GM12874 (cell line): ENCODE results near the gene CDC42BPB.

ENCODE experiments used
- TF ChIP-seq, protein P1 (sequence below): IDR thresholded peaks from 2 replicates; pipeline ENCODE4 v1.5.1; 2011; ENCODE audit warnings: low read depth, mild to moderate bottlenecking, control low read depth, low read length, moderate library complexity; ENCODE audit not compliant: insufficient read depth

Gene CDC42BPB, protein sequence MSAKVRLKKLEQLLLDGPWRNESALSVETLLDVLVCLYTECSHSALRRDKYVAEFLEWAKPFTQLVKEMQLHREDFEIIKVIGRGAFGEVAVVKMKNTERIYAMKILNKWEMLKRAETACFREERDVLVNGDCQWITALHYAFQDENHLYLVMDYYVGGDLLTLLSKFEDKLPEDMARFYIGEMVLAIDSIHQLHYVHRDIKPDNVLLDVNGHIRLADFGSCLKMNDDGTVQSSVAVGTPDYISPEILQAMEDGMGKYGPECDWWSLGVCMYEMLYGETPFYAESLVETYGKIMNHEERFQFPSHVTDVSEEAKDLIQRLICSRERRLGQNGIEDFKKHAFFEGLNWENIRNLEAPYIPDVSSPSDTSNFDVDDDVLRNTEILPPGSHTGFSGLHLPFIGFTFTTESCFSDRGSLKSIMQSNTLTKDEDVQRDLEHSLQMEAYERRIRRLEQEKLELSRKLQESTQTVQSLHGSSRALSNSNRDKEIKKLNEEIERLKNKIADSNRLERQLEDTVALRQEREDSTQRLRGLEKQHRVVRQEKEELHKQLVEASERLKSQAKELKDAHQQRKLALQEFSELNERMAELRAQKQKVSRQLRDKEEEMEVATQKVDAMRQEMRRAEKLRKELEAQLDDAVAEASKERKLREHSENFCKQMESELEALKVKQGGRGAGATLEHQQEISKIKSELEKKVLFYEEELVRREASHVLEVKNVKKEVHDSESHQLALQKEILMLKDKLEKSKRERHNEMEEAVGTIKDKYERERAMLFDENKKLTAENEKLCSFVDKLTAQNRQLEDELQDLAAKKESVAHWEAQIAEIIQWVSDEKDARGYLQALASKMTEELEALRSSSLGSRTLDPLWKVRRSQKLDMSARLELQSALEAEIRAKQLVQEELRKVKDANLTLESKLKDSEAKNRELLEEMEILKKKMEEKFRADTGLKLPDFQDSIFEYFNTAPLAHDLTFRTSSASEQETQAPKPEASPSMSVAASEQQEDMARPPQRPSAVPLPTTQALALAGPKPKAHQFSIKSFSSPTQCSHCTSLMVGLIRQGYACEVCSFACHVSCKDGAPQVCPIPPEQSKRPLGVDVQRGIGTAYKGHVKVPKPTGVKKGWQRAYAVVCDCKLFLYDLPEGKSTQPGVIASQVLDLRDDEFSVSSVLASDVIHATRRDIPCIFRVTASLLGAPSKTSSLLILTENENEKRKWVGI (N-terminal part only)

DNA sequence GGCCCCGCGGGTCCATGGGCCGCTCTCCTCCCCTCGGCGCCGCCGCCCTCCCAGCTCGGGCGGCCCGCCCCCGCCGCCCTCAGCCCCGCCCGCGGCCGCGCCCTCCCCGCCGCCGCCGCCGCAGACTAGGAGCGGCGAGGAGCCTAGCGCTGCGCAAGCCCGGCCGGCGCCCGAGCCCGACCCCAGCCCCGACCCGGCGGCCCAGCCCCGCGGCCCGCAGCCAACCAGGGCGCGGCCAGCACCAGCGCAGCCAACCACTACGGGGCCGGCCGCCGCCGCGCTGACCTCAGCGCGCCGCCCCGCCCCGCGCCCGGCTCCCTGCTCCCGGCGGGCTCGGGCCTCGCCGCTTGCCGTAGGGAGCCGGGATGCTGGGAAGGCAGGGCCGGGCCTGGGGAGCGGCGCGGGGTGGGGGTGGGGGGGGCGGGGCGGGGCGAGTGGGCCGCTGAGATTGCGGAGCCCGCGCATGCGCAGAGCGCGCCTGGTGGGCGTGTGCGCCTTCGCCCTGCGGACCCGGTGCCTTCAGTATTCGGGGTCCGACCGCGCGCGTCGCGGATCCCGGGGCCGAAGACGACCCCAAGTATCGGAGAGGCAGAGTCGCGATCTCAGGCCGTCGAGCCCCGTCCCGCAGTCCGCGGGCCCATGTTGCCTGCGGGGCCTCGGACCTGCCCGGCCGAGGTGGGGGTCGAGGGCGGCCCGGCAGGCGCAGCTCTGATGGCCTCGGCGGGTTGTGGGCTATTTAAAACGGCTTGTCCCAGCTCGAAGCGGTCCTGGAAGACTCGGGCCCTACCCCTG, at the start of gene CDC42BPB:
Gene CDC42BPB (minus strand): TSS at position 178 of the 792 bp plus-strand sequence. CDS start 376 bp downstream, outside the sequence.
- TF ChIP-seq, protein P1, sequence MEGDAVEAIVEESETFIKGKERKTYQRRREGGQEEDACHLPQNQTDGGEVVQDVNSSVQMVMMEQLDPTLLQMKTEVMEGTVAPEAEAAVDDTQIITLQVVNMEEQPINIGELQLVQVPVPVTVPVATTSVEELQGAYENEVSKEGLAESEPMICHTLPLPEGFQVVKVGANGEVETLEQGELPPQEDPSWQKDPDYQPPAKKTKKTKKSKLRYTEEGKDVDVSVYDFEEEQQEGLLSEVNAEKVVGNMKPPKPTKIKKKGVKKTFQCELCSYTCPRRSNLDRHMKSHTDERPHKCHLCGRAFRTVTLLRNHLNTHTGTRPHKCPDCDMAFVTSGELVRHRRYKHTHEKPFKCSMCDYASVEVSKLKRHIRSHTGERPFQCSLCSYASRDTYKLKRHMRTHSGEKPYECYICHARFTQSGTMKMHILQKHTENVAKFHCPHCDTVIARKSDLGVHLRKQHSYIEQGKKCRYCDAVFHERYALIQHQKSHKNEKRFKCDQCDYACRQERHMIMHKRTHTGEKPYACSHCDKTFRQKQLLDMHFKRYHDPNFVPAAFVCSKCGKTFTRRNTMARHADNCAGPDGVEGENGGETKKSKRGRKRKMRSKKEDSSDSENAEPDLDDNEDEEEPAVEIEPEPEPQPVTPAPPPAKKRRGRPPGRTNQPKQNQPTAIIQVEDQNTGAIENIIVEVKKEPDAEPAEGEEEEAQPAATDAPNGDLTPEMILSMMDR = no peak

DNA sequence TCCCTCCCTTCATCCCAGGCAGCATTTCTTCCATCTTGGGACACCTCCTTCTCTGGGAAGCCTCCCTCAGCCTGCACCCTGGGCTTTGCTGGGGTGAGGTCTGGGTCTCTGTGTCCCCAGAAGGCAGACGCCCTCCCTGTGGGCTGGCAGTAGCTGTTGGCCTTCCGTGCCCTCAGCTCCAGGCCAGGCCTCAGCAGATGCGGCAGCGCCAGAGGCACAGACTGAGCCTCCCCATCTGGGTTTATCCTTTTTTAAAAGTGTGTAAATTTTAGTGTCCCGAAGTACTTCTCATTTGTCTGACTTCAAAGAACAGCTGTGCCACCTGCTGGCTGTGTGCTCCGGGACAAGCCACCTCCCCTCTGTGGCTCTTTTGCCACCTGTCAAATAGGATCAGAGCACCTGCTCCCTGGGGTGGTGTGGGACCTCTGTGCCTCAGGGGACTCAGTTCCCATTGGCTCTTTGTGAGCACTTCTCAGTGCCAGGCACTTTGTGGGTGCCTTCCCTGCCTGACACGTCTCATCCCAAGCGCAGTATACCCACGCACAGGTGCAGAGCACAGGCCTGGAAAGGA, 48.3 kb upstream of the CDC42BPB start:
- TF ChIP-seq, protein P1 = peak; percentile 42; the same call in 1 of the 2 replicates

DNA sequence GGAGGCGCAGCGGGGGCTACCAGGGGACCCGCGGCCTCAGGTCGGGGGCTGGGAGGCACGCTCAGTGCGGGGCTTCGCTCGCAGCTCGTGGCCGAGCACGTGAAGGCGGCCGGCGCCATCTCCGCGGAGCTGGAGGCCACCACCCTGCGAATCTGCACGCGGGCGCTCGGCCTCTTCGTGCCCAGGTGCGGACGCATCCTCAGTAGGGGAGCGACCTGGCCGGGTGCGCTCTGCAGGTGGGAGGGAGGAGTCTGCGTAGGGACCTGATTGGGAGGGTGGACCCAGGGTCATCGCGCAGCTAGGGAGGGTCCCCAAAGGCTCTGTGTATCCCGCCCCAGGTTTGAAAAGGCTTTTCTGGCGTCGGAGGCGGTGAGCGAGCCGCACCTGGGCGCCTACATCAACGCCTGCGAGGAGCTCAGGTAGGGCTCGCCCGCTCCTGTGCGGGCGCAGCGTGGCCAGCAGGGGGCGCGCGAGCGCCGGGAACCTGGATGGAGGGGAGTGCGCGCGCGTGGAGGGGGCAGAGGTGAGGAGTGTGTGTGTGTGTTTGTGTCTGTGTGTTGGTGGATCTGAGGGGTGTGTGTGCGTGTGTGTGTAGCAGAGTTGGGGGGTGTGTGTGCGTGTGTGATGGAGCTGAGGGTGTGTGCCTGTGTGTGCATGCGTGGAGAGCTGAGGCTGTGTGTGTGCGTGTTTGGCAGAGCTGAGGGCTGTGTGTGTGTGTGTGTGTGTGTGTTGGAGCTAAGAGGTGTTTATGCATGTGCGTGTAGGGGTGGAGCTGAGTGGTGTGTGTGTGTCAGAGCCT, 47.5 kb upstream of the CDC42BPB start:
- TF ChIP-seq, protein P1 = peak; percentile 99

DNA sequence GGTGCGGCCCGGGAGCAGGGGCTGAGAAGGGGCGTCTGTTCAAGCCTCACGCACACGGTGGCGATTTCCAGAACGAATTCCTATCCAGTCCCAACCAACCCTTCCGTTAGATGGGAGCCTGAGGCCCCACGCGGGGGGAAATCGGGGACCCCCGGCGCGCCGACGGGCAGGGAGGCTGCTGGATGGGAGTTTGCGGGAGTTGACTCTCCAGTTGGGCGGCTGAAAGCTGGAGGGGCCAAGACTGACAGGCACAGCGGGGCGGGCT, 47.0 kb upstream of the CDC42BPB start:
- TF ChIP-seq, protein P1 = no peak

DNA sequence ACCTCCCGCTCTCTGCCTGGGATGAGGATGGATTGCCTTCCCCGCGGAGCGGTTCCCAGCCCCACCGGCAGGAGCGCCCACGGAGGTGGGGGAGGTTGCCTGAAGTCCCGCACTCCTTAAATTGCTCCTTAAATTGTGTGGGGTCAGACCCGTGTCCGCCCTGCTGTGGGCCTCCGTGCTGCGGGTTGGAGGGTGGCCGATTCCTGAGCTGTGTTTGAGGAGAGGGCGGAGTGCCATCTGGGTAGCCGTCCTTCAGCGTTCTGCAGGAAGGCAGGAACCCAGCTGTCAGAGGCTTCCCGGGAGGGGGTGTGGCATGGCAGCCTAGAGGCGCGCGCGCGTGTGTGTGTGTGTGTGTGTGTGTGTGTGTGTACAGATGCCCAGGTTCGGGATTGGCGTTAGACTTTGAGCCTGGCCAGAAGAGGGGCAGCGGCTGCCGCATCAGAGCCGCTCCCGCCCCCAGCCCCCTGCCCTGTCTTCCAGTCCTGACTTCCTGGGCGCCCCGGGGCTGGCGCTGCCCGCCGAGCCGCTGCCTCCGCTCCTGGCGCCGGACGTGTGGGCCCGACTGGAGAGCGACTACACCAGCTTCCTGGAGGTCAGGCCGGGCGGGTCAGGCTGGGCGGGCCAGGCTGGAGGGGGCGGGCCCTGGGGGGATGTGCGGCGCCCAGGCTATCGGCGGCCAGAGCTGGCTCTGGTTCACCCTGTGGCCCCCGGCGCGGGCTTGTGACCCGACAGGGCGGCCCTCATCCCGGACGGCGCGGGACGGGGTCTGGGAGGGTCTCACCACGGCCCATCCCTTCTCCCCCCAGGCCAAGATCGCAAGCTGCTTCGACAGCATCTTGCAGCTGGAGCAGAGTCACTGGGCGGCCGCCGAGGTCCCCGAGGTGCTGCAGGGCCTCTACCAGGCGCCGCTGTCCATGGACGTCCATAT, 46.4 kb upstream of the CDC42BPB start:
- TF ChIP-seq, protein P1 = no peak
